ENCODE results near the gene TAMALIN. TPM values are rescaled to one million over a fixed set of nuclear protein-coding genes. Genes with fewer than 3 reads are reported as not detected.

TAMALIN gene
- total RNA-seq, 1 donor from 2014 or later: 23.2 TPM

- Mint-ChIP-seq H3K27ac (ENCODE audit: unreplicated experiment) (peak overlapping the region; percentile 57), H3K4me3 (peak overlapping the region; percentile 17), H3K36me3 (ENCODE audit: low read depth) (no peaks in the 10 kb centered on the region), H3K9me3 (no peaks in the 10 kb centered on the region), H3K27me3 (ENCODE audit: low read depth) (no peaks in the 10 kb centered on the region), H3K4me1 (peaks cover 38% of the 10 kb centered on the region)
- DNase-seq (ENCODE audit: low read depth, low spot score): no peak
- no peak for TF ChIP-seq CTCF (conservative IDR thresholded peaks at IDR 0.05)
Measured at GRCh38 chr12:52044292-52044983, 37.7 kb downstream of the TAMALIN start.

- Mint-ChIP-seq H3K9me3 (no peaks in the 10 kb centered on the region), H3K27me3 (ENCODE audit: low read depth) (no peaks in the 10 kb centered on the region), H3K36me3 (ENCODE audit: low read depth) (no peaks in the 10 kb centered on the region), H3K4me1 (peaks cover 36% of the 10 kb centered on the region), H3K27ac (ENCODE audit: unreplicated experiment) (peak overlapping the region; percentile 50), H3K4me3 (peak overlapping the region; percentile 75)
- no peak for TF ChIP-seq CTCF (conservative IDR thresholded peaks at IDR 0.05)
- DNase-seq (ENCODE audit: low read depth, low spot score): no peak
Measured at GRCh38 chr12:52045794-52046199, 39.1 kb downstream of the TAMALIN start.

GRCh38 chr12:52046859-52047258 lies 40.1 kb downstream of the TAMALIN start:
- H3K27ac Mint-ChIP-seq (ENCODE audit: unreplicated experiment): peak overlapping the region; percentile 27
- TF ChIP-seq CTCF (conservative IDR thresholded peaks at IDR 0.05): no peak
- peak overlapping the region; percentile 72 for H3K4me3 Mint-ChIP-seq
- no peaks in the 10 kb centered on the region for H3K36me3 Mint-ChIP-seq (ENCODE audit: low read depth)
- peaks cover 39% of the 10 kb centered on the region for H3K4me1 Mint-ChIP-seq
- H3K9me3 Mint-ChIP-seq: no peaks in the 10 kb centered on the region
- H3K27me3 Mint-ChIP-seq (ENCODE audit: low read depth): peaks cover 3% of the 10 kb centered on the region
- no peak for DNase-seq (ENCODE audit: low read depth, low spot score)

GRCh38 chr12:52049286-52049685 lies 42.5 kb downstream of the TAMALIN start:
- peak overlapping the region; percentile 97 for H3K4me3 Mint-ChIP-seq
- H3K36me3 Mint-ChIP-seq (ENCODE audit: low read depth): no peaks in the 10 kb centered on the region
- H3K27ac Mint-ChIP-seq (ENCODE audit: unreplicated experiment): peak overlapping the region; percentile 54
- no peaks in the 10 kb centered on the region for H3K9me3 Mint-ChIP-seq
- DNase-seq (ENCODE audit: low read depth, low spot score): no peak
- no peak for TF ChIP-seq CTCF (conservative IDR thresholded peaks at IDR 0.05)
- H3K27me3 Mint-ChIP-seq (ENCODE audit: low read depth): peaks cover 3% of the 10 kb centered on the region
- H3K4me1 Mint-ChIP-seq: peaks cover 48% of the 10 kb centered on the region

GRCh38 chr12:52049688-52050087 lies 42.9 kb downstream of the TAMALIN start:
- Mint-ChIP-seq H3K4me3 (peak overlapping the region; percentile 97), H3K27me3 (ENCODE audit: low read depth) (peaks cover 3% of the 10 kb centered on the region), H3K9me3 (no peaks in the 10 kb centered on the region), H3K36me3 (ENCODE audit: low read depth) (no peaks in the 10 kb centered on the region), H3K4me1 (peaks cover 48% of the 10 kb centered on the region), H3K27ac (ENCODE audit: unreplicated experiment) (peak overlapping the region; percentile 54)
- no peak for TF ChIP-seq CTCF (conservative IDR thresholded peaks at IDR 0.05)
- no peak for DNase-seq (ENCODE audit: low read depth, low spot score)
